GM12872 (cell line): ENCODE results near the gene CIT.

Source experiments
- TF ChIP-seq, protein P1 (sequence below): IDR thresholded peaks from 3 replicates; pipeline ENCODE4 v1.5.1; 2011; ENCODE audit warnings: low read depth, mild to moderate bottlenecking, low read length, moderate library complexity; ENCODE audit not compliant: insufficient read depth

Gene CIT

DNA sequence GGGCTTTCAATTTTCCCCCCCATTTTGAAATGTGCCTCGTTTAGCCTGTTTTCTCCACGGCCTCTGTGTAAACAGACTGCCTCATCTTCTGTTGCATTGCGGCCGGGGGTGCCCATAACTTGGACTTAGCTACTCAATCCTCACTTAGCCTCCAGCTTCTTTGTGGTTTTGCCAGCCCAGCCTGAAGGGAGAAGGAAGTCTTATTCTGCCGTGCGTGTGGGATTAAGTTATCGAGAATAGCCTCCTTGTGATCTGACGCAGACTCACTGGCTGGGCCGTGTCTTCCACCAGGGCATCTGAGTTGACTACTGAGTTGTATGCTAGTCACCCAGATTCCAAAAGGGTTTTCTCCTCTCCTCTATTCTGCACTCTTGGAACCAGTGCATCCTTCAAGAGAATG, 201.1 kb downstream of the CIT start:
- TF ChIP-seq, protein P1, sequence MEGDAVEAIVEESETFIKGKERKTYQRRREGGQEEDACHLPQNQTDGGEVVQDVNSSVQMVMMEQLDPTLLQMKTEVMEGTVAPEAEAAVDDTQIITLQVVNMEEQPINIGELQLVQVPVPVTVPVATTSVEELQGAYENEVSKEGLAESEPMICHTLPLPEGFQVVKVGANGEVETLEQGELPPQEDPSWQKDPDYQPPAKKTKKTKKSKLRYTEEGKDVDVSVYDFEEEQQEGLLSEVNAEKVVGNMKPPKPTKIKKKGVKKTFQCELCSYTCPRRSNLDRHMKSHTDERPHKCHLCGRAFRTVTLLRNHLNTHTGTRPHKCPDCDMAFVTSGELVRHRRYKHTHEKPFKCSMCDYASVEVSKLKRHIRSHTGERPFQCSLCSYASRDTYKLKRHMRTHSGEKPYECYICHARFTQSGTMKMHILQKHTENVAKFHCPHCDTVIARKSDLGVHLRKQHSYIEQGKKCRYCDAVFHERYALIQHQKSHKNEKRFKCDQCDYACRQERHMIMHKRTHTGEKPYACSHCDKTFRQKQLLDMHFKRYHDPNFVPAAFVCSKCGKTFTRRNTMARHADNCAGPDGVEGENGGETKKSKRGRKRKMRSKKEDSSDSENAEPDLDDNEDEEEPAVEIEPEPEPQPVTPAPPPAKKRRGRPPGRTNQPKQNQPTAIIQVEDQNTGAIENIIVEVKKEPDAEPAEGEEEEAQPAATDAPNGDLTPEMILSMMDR: no peak

DNA sequence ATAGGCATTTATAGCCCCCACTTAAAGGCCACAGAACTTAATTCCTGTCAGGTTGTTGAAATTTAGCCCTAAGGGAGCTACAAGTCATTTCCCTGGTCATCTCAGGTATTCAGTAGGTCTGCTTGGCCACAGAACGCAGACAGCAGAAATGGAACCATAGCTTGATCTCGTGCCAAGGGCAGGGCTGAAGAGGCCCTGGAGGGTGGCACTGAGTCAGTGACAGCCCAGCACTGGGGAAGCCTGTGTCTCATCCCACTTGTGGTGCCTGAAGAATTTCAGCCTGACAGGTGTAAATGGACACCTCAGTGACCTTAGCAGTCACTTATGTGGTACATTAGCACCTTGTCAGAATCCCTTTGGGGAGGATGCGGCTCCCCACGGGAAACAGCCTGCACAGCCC, 202.6 kb downstream of the CIT start:
- TF ChIP-seq, protein P1: no peak

DNA sequence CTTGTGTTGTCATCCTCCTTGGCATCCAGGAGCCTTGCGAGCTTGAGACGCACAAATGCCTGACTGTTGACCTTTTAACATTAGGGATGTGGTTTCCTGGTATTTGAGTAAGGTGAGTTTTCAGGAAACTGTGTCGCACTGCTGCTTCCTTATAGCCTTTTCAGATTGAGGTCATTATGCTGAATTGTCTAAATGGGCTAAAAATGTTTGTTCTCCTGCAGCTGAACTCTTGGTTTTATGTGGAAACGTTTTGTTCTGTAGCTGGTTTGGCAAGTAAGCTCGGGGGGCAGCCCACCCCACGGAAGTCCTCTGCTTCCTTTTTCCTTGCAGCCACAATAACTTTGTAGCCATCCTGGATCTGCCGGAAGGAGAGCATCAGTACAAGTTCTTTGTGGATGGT, 203.5 kb downstream of the CIT start:
- TF ChIP-seq, protein P1: no peak

DNA sequence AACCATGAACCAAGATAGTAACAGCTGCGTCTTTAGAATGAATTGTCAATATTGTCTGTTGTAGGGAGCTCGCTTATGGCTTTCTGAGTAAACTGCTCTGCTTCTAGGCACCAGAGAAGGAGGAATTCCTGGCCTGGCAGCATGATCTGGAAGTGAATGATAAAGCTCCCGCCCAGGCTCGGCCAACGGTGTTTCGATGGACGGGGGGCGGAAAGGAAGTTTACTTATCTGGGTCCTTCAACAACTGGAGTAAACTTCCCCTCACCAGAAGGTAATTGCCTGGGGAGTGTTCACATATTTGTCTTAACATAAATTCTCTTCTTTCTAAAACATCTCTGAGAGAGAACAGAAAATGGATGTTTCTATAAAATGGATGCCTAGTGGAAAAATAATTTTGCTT, 204.9 kb downstream of the CIT start:
- TF ChIP-seq, protein P1: no peak

DNA sequence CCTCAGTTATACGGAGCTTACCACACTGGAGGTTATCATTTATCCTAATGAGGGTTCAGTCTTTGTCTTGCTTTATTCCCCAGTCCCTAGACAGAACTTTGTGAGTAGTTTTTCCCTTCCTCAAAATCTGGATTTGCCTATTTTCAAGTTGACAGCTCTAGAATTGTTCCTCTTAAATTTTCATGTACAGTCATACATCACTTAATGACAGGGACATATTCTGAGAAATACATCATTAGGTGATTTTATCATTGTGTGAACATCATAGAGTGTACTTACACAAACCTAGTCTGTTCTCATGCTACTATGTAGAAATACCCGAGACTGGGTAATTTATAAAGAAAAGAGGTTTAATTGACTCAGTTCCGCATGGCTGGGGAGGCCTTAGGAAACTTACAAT, 206.1 kb downstream of the CIT start:
- TF ChIP-seq, protein P1: no peak

DNA sequence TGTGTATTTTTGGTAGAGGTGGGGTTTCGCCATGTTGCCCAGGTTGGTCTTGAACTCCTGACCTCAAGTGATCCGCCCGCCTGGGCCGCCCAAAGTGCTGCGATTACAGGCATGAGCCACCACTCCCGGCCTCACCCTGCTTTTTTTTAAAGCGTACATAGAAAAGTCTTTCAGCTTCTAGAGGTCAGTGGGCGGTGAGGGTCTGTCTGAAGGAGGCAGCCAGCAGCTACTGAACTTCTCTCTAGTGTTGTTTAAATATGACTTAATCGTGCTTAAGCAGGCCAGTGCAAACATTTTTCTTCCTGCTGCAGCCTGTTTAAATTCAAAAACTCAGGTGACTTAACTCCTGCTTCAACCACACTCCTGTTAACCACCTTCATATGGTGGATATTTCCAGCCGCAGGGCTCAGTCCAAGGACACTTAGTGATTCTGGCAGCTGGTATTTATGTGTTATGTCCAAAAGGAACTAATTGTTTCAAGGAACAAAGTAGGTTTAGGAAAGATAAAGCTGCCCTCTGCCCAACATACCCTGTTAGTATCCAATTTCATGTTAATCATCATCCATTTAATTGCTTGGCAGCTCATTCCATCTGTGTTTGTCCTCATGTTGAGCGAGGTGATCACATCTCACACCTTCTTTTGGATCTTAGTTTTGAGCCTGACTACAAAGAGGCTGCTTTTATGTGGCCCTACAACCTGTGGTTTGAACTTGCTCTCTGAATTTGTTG, 207.2 kb downstream of the CIT start:
- TF ChIP-seq, protein P1: no peak

DNA sequence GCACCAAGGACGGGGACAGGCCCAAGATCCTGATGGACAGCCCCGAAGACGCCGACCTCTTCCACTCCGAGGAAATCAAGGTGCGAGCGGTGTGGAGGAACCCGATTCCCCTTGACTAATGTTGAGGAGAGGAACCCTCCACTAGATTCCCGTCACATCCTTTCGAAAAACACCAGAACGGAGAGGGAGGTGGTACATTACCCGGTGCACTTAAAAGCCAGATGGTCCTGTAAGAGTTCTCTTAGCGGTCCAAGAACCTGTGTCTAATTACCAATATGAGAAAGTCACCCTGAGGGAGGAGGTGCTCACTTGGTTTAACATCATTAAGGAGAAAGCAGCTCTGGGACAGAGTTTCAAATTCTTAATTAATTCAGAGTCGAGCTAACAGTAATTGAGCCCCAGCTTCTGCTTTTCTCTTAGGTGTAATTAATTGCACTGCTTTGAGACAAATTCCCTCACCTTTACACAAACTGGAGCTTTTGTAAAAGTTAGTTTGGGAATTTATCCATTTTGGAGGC, 208.7 kb downstream of the CIT start:
- TF ChIP-seq, protein P1: no peak
